HepG2 (cell line): Measurements from ENCODE around the gene GPR176. TPM values are rescaled to one million over a fixed set of nuclear protein-coding genes. Genes with fewer than 3 reads are reported as not detected.

ENCODE experiments used
- ATAC-seq: fragments of 200-7000 bp; cut with Tn5 transposase; 3 replicates; pipeline ENCODE4 v1.9.1; 2020; ENCODE audit warnings: mild to moderate bottlenecking, moderate library complexity
- BruUV-seq: library from RNA; stranded (reverse); fragments of 400-500 nt; replicated peaks from 2 replicates; lab custom pipeline; 2021; lab: Mats Ljungman, UMichigan
- CTCF ChIA-PET: fragments of 300-600 bp; formaldehyde crosslinking; extraction: SDS; loops from one replicate; lab custom pipeline; 2021; ENCODE audit warnings: low total read pairs, inconsistent platforms, low intra/inter-chr PET ratio; lab: Yijun Ruan, JAX
- POLR2A ChIA-PET: fragments of 350-600 bp; sonication (Branson Sonifier 250); formaldehyde crosslinking; loops from one replicate; lab custom pipeline; 2020; ENCODE audit warnings: antibody characterized with exemption, inconsistent platforms; lab: Yijun Ruan, JAX
- DNase-seq: peaks from one replicate; pipeline ENCODE4 v3.0.0-alpha.2; 2015; ENCODE audit warnings: low spot score
- FAIRE-seq: peaks from 3 replicates; lab custom pipeline; 2011; peaks lifted over from hg19 to GRCh38; lab: Jason Lieb, UNC
- H2AFZ ChIP-seq: one replicate; pipeline ENCODE4 v1.6.1; 2011; ENCODE audit warnings: low read length, inconsistent platforms
- H3K27ac ChIP-seq: fragments of 300-600 bp; 3 replicates; pipeline ENCODE4 v1.8.0; 2011; ENCODE audit warnings: mixed run types, mild to moderate bottlenecking, mixed read lengths, low read length, inconsistent platforms; ENCODE audit not compliant: insufficient read depth; ENCODE audit errors: extremely low read length
- H3K27me3 ChIP-seq, 2 experiments: fragments of 200-600 bp in 1 of 2; 2 replicates in 1 of 2; 3 replicates in 1 of 2; pipeline versions ENCODE4 v1.6.0 to v1.8.0; 2011; ENCODE audit warnings: low read length in 2 of 2, mild to moderate bottlenecking in 2 of 2, moderate library complexity in 2 of 2, inconsistent platforms in 1 of 2; ENCODE audit not compliant: insufficient read depth in 2 of 2, control insufficient read depth in 1 of 2
- H3K36me3 ChIP-seq, 2 experiments: fragments of 200-600 bp in 1 of 2; replicated peaks in 1 of 2; 2 replicates in 1 of 2; 3 replicates in 1 of 2; pipeline versions ENCODE4 v1.5.1 to v1.8.0; 2011; ENCODE audit warnings: low read length in 2 of 2, inconsistent platforms in 1 of 2; ENCODE audit not compliant: insufficient read depth in 2 of 2, control insufficient read depth in 1 of 2
- H3K4me1 ChIP-seq: 2 replicates; pipeline ENCODE4 v1.5.1; 2012; ENCODE audit warnings: low read length, inconsistent platforms; ENCODE audit not compliant: insufficient read depth
- H3K4me2 ChIP-seq: 2 replicates; pipeline ENCODE4 v1.6.0; 2011; ENCODE audit warnings: low read depth, low read length, inconsistent platforms
- H3K4me3 ChIP-seq, 3 experiments: fragments of 200-600 bp in 1 of 3; sonication (generic), shearing (Covaris generic) in 1 of 3; replicated peaks in 1 of 3; 2 replicates each; pipeline ENCODE4 v1.5.1; 2011 to 2016; ENCODE audit warnings: low read length in 3 of 3, inconsistent platforms in 2 of 3, low read depth in 2 of 3, mild to moderate bottlenecking in 2 of 3, control low read depth in 1 of 3, mixed read lengths in 1 of 3; ENCODE audit not compliant: insufficient read depth in 1 of 3
- H3K79me2 ChIP-seq: one replicate; pipeline ENCODE4 v1.6.1; 2011; ENCODE audit warnings: low read length, inconsistent platforms; ENCODE audit not compliant: insufficient read depth
- H3K9ac ChIP-seq: 2 replicates; pipeline ENCODE4 v1.6.0; 2011; ENCODE audit warnings: mild to moderate bottlenecking, low read depth, low read length, inconsistent platforms; ENCODE audit not compliant: insufficient read depth
- H3K9me3 ChIP-seq: 2 replicates; pipeline ENCODE4 v1.5.1; 2012; ENCODE audit warnings: mild to moderate bottlenecking, low read length
- H4K20me1 ChIP-seq: 2 replicates; pipeline ENCODE4 v1.6.0; 2011; ENCODE audit warnings: inconsistent platforms, mild to moderate bottlenecking, low read length, moderate library complexity; ENCODE audit not compliant: insufficient read depth
- HNF1B ChIP-seq: sonication (generic); formaldehyde crosslinking; IDR thresholded peaks from 2 replicates; pipeline ENCODE4 v1.5.1; 2020; ENCODE audit warnings: mild to moderate bottlenecking, moderate library complexity, missing genetic modification reagents
- NFYB ChIP-seq: sonication (generic); formaldehyde crosslinking; IDR thresholded peaks from 2 replicates; pipeline ENCODE4 v1.4.0; 2020; ENCODE audit warnings: missing genetic modification reagents
- NFYC ChIP-seq: IDR thresholded peaks from 2 replicates; pipeline ENCODE4 v1.6.1; 2016; ENCODE audit warnings: missing genetic modification reagents, missing compliant biosample characterization
- TP53 ChIP-seq: sonication (generic); formaldehyde crosslinking; conservative IDR thresholded peaks from 2 replicates; pipeline ENCODE4 v1.4.0; 2020; ENCODE audit warnings: missing genetic modification reagents
- ZNF496 ChIP-seq: sonication (generic); formaldehyde crosslinking; IDR thresholded peaks from 2 replicates; pipeline ENCODE4 v1.8.1; 2023; ENCODE audit warnings: mild to moderate bottlenecking, moderate library complexity, missing genetic modification reagents; ENCODE audit not compliant: insufficient replicate concordance
- ZNF7 ChIP-seq: IDR thresholded peaks from 2 replicates; pipeline ENCODE4 v1.6.1; 2016; ENCODE audit warnings: missing biosample characterization, missing genetic modification reagents
- WGBS: methylation state at CpG from one replicate; pipeline ENCODE4 v1.1.6; 2017; ENCODE audit warnings: low lambda C conversion rate; 5-methylcytosine and 5-hydroxymethylcytosine counted together
- in situ Hi-C: cut with HindIII; loops from 2 replicates; pipeline ENCODE4 v1.10.0; 2017; ENCODE audit warnings: low pct_unique_long_range_greater_than_20kb; ENCODE audit not compliant: extremely low pct_ligation_motif_present
- intact Hi-C: fragments of 100-400 bp; cut with micrococcal nuclease; formaldehyde crosslinking; loops from one replicate; pipeline ENCODE4 v1.10.0; 2022; ENCODE audit not compliant: unreplicated experiment
- polyA plus RNA-seq, 8 experiments: library from polyadenylated mRNA; depleted of rRNA in 3 of 8; stranded (reverse) in 7 of 8; unstranded in 1 of 8; fragments of >200 nt; fragmentation: Illumina TruSeq in 4 of 8; extraction: Trizol in 4 of 8; gene quantifications; 2 replicates each; pipeline versions ENCODE4 v1.2.1 to v1.2.3, GENCODE V29; 2011 to 2016; ENCODE audit warnings: low read depth in 4 of 8, missing spikeins in 1 of 8, mixed read lengths in 1 of 8; ENCODE audit not compliant: insufficient read depth in 1 of 8
- total RNA-seq, 5 experiments: library from RNA; depleted of rRNA; stranded (reverse); fragments of >200 nt; fragmentation: Illumina TruSeq; extraction: Trizol; gene quantifications; 2 replicates each; pipeline ENCODE4 v1.2.3, GENCODE V29; 2016; ENCODE audit warnings: low read depth in 1 of 5
- TF ChIP-seq, protein P1 (sequence below): sonication (generic); formaldehyde crosslinking; IDR thresholded peaks from 2 replicates; pipeline ENCODE4 v1.5.1; 2020; ENCODE audit warnings: mild to moderate bottlenecking, missing genetic modification reagents, borderline replicate concordance

The GPR176 gene
- total and polyA plus RNA-seq, 2 of the 13 experiments (the other 11 are each of a cell fraction or from before 2014, with no cell fraction given): 0.11 to 0.20 TPM

- ATAC-seq (no peak), DNase-seq (no peak), FAIRE-seq (no peak)
- Histone ChIP-seq H3K79me2 (no peaks in the 10 kb centered on the region), H3K4me3 (no peak overlapping the region), H3K4me2 (no peak overlapping the region), H4K20me1 (no peaks in the 10 kb centered on the region), H3K27me3 (peaks cover 0 to 1% of the 10 kb centered on the region in 2 experiments; a peak in 2 of 5 replicates), H3K27ac (no peak overlapping the region), H2AFZ (no peak overlapping the region), H3K36me3 (no peaks in the 10 kb centered on the region), H3K9me3 (no peaks in the 10 kb centered on the region), H3K9ac (no peak overlapping the region), H3K4me1 (no peaks in the 10 kb centered on the region)
- no peak for TF ChIP-seq HNF1B
- TF ChIP-seq, protein P1, sequence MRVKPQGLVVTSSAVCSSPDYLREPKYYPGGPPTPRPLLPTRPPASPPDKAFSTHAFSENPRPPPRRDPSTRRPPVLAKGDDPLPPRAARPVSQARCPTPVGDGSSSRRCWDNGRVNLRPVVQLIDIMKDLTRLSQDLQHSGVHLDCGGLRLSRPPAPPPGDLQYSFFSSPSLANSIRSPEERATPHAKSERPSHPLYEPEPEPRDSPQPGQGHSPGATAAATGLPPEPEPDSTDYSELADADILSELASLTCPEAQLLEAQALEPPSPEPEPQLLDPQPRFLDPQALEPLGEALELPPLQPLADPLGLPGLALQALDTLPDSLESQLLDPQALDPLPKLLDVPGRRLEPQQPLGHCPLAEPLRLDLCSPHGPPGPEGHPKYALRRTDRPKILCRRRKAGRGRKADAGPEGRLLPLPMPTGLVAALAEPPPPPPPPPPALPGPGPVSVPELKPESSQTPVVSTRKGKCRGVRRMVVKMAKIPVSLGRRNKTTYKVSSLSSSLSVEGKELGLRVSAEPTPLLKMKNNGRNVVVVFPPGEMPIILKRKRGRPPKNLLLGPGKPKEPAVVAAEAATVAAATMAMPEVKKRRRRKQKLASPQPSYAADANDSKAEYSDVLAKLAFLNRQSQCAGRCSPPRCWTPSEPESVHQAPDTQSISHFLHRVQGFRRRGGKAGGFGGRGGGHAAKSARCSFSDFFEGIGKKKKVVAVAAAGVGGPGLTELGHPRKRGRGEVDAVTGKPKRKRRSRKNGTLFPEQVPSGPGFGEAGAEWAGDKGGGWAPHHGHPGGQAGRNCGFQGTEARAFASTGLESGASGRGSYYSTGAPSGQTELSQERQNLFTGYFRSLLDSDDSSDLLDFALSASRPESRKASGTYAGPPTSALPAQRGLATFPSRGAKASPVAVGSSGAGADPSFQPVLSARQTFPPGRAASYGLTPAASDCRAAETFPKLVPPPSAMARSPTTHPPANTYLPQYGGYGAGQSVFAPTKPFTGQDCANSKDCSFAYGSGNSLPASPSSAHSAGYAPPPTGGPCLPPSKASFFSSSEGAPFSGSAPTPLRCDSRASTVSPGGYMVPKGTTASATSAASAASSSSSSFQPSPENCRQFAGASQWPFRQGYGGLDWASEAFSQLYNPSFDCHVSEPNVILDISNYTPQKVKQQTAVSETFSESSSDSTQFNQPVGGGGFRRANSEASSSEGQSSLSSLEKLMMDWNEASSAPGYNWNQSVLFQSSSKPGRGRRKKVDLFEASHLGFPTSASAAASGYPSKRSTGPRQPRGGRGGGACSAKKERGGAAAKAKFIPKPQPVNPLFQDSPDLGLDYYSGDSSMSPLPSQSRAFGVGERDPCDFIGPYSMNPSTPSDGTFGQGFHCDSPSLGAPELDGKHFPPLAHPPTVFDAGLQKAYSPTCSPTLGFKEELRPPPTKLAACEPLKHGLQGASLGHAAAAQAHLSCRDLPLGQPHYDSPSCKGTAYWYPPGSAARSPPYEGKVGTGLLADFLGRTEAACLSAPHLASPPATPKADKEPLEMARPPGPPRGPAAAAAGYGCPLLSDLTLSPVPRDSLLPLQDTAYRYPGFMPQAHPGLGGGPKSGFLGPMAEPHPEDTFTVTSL: no peak
- TF ChIP-seq ZNF7: no peak
- TF ChIP-seq TP53 (CRISPR knock-in tag): no peak
- no peak for TF ChIP-seq NFYC (CRISPR knock-in tag)
- no peak for TF ChIP-seq ZNF496 (CRISPR knock-in tag)
- TF ChIP-seq NFYB: no peak
- POLR2A ChIA-PET: no interaction called here
- in situ Hi-C loops: no loop called here
- intact Hi-C loops: no loop called here
- 0% methylated on average over 1 of the region's 1 CpG for WGBS
- no TSS peak for BruUV-seq
- CTCF ChIA-PET: no interaction called here
Observed at GRCh38 chr15:39830166-39830565, 89.9 kb downstream of the GPR176 start.
